Measurements from ENCODE around the gene OOSP4B. TPM values are rescaled to one million over a fixed set of nuclear protein-coding genes. Genes with fewer than 3 reads are reported as not detected.

Gene OOSP4B
- not detected for total RNA-seq

GRCh38 chr11:60016881-60017280, at the start of gene OOSP4B:
TSS of gene OOSP4B (plus strand) at chr11:60017181.

GRCh38 chr11:60040109-60040508, 23.1 kb downstream of the OOSP4B start, which contains the start of gene OOSP2:
TSS of gene OOSP2 (plus strand) at chr11:60040409. CDS start at chr11:60040460, 51 bp downstream.

GRCh38 chr11:60056349-60056969, 39.5 kb downstream of the OOSP4B start, which contains the start of gene MS4A3:
TSS of gene MS4A3 (plus strand) at chr11:60056665. CDS start at chr11:60061161, 4,496 bp downstream.

Other genes starting within 250 kb of the OOSP4B start
- 21.0 TPM for gene MRPL16, start 206.4 kb upstream of the OOSP4B start, total RNA-seq
- not detected for gene CBLIF, start 171.7 kb upstream of the OOSP4B start, total RNA-seq
- not detected for gene TCN1, start 150.7 kb upstream of the OOSP4B start, total RNA-seq
- gene OOSP3, start 138.4 kb upstream of the OOSP4B start, total RNA-seq, result not detected
- gene OOSP1, start 78.7 kb upstream of the OOSP4B start, total RNA-seq, result not detected
- not detected for gene OOSP4A, start 53.1 kb upstream of the OOSP4B start, total RNA-seq
- not detected for gene OOSP2, start 23.2 kb downstream of the OOSP4B start, total RNA-seq
- 1.6 TPM for gene MS4A3, start 39.5 kb downstream of the OOSP4B start, total RNA-seq
- gene MS4A2, start 71.5 kb downstream of the OOSP4B start, total RNA-seq, result under 0.01 TPM
- 2.5 TPM for gene MS4A6A, start 165.9 kb downstream of the OOSP4B start, total RNA-seq
- not detected for gene MS4A4E, start 226.0 kb downstream of the OOSP4B start, total RNA-seq